Esophagus squamous epithelium (tissue), 5 donors: Measurements from ENCODE around the gene VIT. TPM values are rescaled to one million over a fixed set of nuclear protein-coding genes. Genes with fewer than 3 reads are reported as not detected.
A peak's percentile ranks its signal among the peaks of the same experiment; 100 is the strongest.

ENCODE experiments used
- DNase-seq: peaks from one replicate; lab custom pipeline; 2025; lab: John Stamatoyannopoulos, UW
- H3K27ac ChIP-seq, 4 donors: fragments of 200-600 bp; sonication (generic); one replicate each; pipeline ENCODE4 v1.5.1; 2016 to 2019; ENCODE audit warnings: mild to moderate bottlenecking in 1 of 4
- H3K27me3 ChIP-seq, 4 donors: fragments of 200-600 bp; sonication (generic); 1 replicate in 3 of 4; 2 replicates in 1 of 4; pipeline versions ENCODE4 v1.5.1 to v1.6.0; 2017 to 2021; ENCODE audit warnings: antibody characterized with exemption in 1 of 4
- H3K36me3 ChIP-seq, 3 donors: fragments of 200-600 bp; sonication (generic); one replicate each; pipeline ENCODE4 v1.5.1; 2016 to 2019
- H3K4me1 ChIP-seq, 3 donors: fragments of 200-600 bp; sonication (generic); one replicate each; pipeline ENCODE4 v1.5.1; 2017 to 2019
- H3K4me3 ChIP-seq, 4 donors: fragments of 200-600 bp; sonication (generic); 1 replicate in 3 of 4; 2 replicates in 1 of 4; pipeline ENCODE4 v1.5.1; 2016 to 2019; ENCODE audit warnings: mild to moderate bottlenecking in 2 of 4, moderate library complexity in 1 of 4
- H3K9me3 ChIP-seq, 3 donors: fragments of 200-600 bp; sonication (generic); one replicate each; pipeline ENCODE4 v1.5.1; 2016 to 2019
- CTCF ChIP-seq, 6 experiments: fragments of 450-650 bp in 4 of 6; fragments of 200-600 bp in 2 of 6; sonication (generic) in 2 of 6; IDR thresholded peaks; one replicate each; pipeline ENCODE4 v1.5.1; 2016 to 2019; ENCODE audit warnings: antibody characterized with exemption in 6 of 6, mild to moderate bottlenecking in 4 of 6, moderate library complexity in 4 of 6
- POLR2A ChIP-seq, 4 donors: fragments of 450-650 bp; IDR thresholded peaks; one replicate each; pipeline ENCODE4 v1.6.1; 2017; ENCODE audit warnings: antibody characterized with exemption in 4 of 4, mild to moderate bottlenecking in 4 of 4, moderate library complexity in 3 of 4
- WGBS, 2 donors: methylation state at CpG; one replicate each; pipeline ENCODE4 v1.1.5; 2018; 5-methylcytosine and 5-hydroxymethylcytosine counted together
- intact Hi-C: fragments of 100-400 bp; cut with DNase I; formaldehyde crosslinking; loops from one replicate; pipeline ENCODE4 v1.15.0; 2022
- total RNA-seq, 4 donors: library from RNA; depleted of rRNA; stranded (reverse); fragments of >200 nt; gene quantifications; one replicate each; pipeline ENCODE4 v1.1.0, GENCODE V29; 2016
- donor health status: DM: yes; HTN: yes; CAD: no.

The VIT gene
- total RNA-seq, 4 donors from 2014 or later: 2.9 to 36.8 (median 10.6) TPM

GRCh38 chr2:36705326-36706020 is 9.0 kb downstream of the VIT start:
- 56 to 66% methylated on average over 9 of the region's 9 CpGs for WGBS, 2 donors
- no peak overlapping the region for H3K4me3 ChIP-seq
- H3K4me1 ChIP-seq: peaks cover 0 to 85% (median 33%) of the 10 kb centered on the region in 3 donors
- TF ChIP-seq POLR2A (IDR thresholded peaks at IDR 0.05): no peak
- TF ChIP-seq CTCF (IDR thresholded peaks at IDR 0.05): no peak
- no peak for DNase-seq
- H3K36me3 ChIP-seq: no peaks in the 10 kb centered on the region
- H3K9me3 ChIP-seq: no peaks in the 10 kb centered on the region
- peak overlapping the region; percentile 14 to 75 (median 55) for H3K27ac ChIP-seq
- intact Hi-C loops: no loop called here
- no peaks in the 10 kb centered on the region for H3K27me3 ChIP-seq

- Histone ChIP-seq H3K9me3 (peaks cover 0 to 7% (median 0%) of the 10 kb centered on the region in 3 donors), H3K4me1 (peaks cover 0 to 77% (median 33%) of the 10 kb centered on the region in 3 donors), H3K27ac (peak overlapping the region in 3 of 4 donors; percentile 57 to 76 (median 75)), H3K36me3 (no peaks in the 10 kb centered on the region), H3K27me3 (no peaks in the 10 kb centered on the region), H3K4me3 (no peak overlapping the region)
- no peak for TF ChIP-seq CTCF (IDR thresholded peaks at IDR 0.05)
- TF ChIP-seq POLR2A (IDR thresholded peaks at IDR 0.05): no peak
- intact Hi-C loops: no loop called here
- WGBS, 2 donors: 53 to 68% methylated on average over 5 of the region's 5 CpGs
- DNase-seq: no peak
These were observed 9.7 kb downstream of the VIT start for GRCh38 chr2:36706021-36706876.

- intact Hi-C loops: no loop called here
- H3K36me3 ChIP-seq: no peaks in the 10 kb centered on the region
- TF ChIP-seq POLR2A (IDR thresholded peaks at IDR 0.05): no peak
- no peak for TF ChIP-seq CTCF (IDR thresholded peaks at IDR 0.05)
- no peak for DNase-seq
- peaks cover 0 to 69% (median 33%) of the 10 kb centered on the region in 3 donors for H3K4me1 ChIP-seq
- H3K27me3 ChIP-seq: no peaks in the 10 kb centered on the region
- no peak overlapping the region for H3K4me3 ChIP-seq
- peaks cover 0 to 7% (median 0%) of the 10 kb centered on the region in 3 donors for H3K9me3 ChIP-seq
- peak overlapping the region in 3 of 4 donors; percentile 57 to 76 (median 75) for H3K27ac ChIP-seq
- 28 to 34% methylated on average over 4 to 5 of the region's 5 CpGs for WGBS, 2 donors
These were observed 10.5 kb downstream of the VIT start for GRCh38 chr2:36707050-36707449.

- H3K4me1 ChIP-seq: peaks cover 0 to 58% (median 26%) of the 10 kb centered on the region in 3 donors
- peaks cover 0 to 7% (median 0%) of the 10 kb centered on the region in 3 donors for H3K9me3 ChIP-seq
- H3K36me3 ChIP-seq: no peaks in the 10 kb centered on the region
- H3K4me3 ChIP-seq: no peak overlapping the region
- intact Hi-C loops: no loop called here
- no peak for DNase-seq
- TF ChIP-seq POLR2A (IDR thresholded peaks at IDR 0.05) (no peak), CTCF (IDR thresholded peaks at IDR 0.05) (no peak)
- H3K27me3 ChIP-seq: no peaks in the 10 kb centered on the region
- WGBS, 2 donors: 43 to 50% methylated on average over 8 of the region's 8 CpGs
- peak overlapping the region; percentile 20 to 75 (median 54) for H3K27ac ChIP-seq
These were observed 11.7 kb downstream of the VIT start for GRCh38 chr2:36708041-36708741.
